ENCODE data around the gene LSM14B.

Gene LSM14B

DNA sequence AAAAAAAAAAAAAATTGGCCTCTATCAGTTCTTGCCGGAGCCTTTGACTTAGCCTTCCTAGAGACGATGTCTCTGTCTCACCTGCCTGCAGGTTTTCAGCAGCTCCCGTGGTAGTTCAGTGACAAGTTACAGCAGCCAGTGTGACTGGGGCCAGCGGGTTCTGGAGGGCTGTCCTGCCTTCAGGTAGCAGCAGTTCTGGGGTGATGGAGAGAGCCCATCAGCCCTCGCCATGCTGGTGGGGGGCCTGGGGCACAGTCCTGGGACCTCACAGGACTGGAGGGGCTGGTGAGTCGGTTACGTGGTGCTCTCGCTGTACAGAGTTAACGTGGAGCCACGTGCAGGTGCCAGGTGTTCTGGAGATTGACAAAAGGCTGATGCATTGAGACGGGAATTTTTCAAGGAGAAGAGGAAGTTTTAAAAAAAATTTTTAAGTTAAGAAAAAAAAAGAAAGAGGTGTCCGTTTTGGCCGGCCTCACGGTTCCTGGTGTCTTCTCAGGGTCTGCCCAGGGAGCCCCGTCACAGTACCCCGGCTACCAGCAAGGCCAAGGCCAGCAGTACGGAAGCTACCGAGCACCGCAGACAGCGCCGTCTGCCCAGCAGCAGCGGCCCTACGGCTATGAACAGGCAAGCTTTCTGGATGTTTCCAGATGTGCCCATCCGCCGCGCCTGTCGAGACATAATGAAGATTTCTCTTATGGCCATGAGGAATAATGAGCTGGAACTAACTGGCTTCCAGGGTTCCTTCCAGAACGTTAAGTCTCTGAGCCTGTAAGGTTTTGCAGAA lies 51.9 kb downstream of the LSM14B start:
- no peaks in the 10 kb centered on the region for H3K27me3 ChIP-seq (ENCODE audit: control insufficient read depth, insufficient read depth, low read length)
- no peak overlapping the region for H3K4me3 ChIP-seq (ENCODE audit: low read depth, low read length)
- TF ChIP-seq, protein P1, sequence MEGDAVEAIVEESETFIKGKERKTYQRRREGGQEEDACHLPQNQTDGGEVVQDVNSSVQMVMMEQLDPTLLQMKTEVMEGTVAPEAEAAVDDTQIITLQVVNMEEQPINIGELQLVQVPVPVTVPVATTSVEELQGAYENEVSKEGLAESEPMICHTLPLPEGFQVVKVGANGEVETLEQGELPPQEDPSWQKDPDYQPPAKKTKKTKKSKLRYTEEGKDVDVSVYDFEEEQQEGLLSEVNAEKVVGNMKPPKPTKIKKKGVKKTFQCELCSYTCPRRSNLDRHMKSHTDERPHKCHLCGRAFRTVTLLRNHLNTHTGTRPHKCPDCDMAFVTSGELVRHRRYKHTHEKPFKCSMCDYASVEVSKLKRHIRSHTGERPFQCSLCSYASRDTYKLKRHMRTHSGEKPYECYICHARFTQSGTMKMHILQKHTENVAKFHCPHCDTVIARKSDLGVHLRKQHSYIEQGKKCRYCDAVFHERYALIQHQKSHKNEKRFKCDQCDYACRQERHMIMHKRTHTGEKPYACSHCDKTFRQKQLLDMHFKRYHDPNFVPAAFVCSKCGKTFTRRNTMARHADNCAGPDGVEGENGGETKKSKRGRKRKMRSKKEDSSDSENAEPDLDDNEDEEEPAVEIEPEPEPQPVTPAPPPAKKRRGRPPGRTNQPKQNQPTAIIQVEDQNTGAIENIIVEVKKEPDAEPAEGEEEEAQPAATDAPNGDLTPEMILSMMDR (IDR thresholded peaks at IDR 0.05): no peak
- H3K4me1 ChIP-seq: no peaks in the 10 kb centered on the region
- no peak overlapping the region for H2AFZ ChIP-seq
- H3K27ac ChIP-seq: no peak overlapping the region
- H3K79me2 ChIP-seq: no peaks in the 10 kb centered on the region
- H3K36me3 ChIP-seq (ENCODE audit: control insufficient read depth, insufficient read depth, low read length): no peaks in the 10 kb centered on the region
- H3K4me2 ChIP-seq (ENCODE audit: low read length): no peak overlapping the region
- no peak overlapping the region for H3K9ac ChIP-seq
- no peaks in the 10 kb centered on the region for H3K9me3 ChIP-seq (ENCODE audit: control insufficient read depth, low read length)

DNA sequence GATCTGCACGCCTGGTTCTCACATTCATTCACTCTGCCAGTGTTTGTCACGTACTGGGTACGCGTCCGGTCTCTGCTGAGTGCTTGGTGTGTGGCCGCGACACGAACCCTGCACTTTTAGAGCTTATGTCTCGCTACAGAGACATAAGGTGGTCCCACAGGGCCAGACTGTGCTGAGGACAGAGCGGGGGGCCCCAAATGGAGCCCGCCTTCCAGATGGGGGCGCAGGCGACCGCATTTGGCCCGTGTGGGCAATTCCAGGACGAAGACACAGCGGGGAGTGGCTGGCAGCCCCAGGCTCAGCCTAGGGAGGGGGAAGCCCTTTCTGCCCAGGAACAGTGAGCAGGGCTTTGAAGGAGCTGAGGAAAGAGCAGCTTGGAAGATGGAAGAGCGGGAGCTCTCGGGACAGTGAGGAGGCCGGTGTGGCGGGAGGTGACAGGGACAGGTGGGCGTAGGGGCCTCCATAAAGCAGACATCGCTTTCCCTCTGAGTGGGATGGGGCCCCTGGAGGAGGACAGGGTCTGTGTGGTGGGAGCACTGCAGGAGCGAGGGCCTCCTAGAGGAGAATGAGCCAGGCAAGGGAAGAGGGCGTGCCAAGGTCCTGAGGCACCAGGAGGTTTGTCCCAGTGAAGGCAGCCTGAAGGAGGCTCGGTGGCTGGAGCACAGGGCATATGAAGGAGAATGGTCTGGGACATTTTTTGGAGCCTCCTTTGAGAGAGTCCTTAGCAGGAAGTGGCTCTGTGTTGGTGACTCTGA lies 52.8 kb downstream of the LSM14B start:
- no peak overlapping the region for H3K27ac ChIP-seq
- H3K36me3 ChIP-seq (ENCODE audit: control insufficient read depth, insufficient read depth, low read length): no peaks in the 10 kb centered on the region
- TF ChIP-seq, protein P1 (IDR thresholded peaks at IDR 0.05): no peak

DNA sequence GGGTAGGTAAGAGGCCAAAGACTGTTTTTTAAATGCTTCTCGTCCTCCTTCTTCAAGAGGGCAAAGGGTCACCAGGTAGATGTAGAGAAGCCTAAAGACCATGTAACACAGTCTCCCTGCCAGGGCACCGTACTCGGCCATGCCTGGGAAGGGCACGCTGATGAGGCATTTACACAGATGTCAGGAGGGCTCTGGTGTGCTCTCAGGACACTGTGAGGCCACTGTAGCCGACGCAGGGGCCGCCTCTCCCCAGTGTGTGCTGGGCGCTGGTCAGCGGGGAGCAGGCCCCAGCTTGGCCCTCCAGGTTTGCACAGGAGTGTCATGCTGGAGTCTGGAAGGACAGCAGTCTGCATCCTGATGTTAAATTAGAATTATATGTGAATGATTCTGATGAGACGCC lies 53.4 kb downstream of the LSM14B start:
- Histone ChIP-seq H3K9me3 (ENCODE audit: control insufficient read depth, low read length) (no peaks in the 10 kb centered on the region), H3K4me2 (ENCODE audit: low read length) (no peak overlapping the region), H3K27ac (no peak overlapping the region), H3K4me3 (ENCODE audit: low read depth, low read length) (no peak overlapping the region), H3K4me1 (no peaks in the 10 kb centered on the region), H3K36me3 (ENCODE audit: control insufficient read depth, insufficient read depth, low read length) (no peaks in the 10 kb centered on the region), H2AFZ (no peak overlapping the region), H3K27me3 (ENCODE audit: control insufficient read depth, insufficient read depth, low read length) (no peaks in the 10 kb centered on the region), H3K9ac (no peak overlapping the region), H3K79me2 (no peaks in the 10 kb centered on the region)
- TF ChIP-seq, protein P1 (IDR thresholded peaks at IDR 0.05): no peak

More for the DNA sequence above, 52.8 kb downstream of the LSM14B start:
- Histone ChIP-seq H3K79me2 (no peaks in the 10 kb centered on the region), H3K4me1 (no peaks in the 10 kb centered on the region), H2AFZ (no peak overlapping the region), H3K9me3 (ENCODE audit: control insufficient read depth, low read length) (no peaks in the 10 kb centered on the region), H3K4me3 (ENCODE audit: low read depth, low read length) (no peak overlapping the region), H3K4me2 (ENCODE audit: low read length) (no peak overlapping the region), H3K27me3 (ENCODE audit: control insufficient read depth, insufficient read depth, low read length) (no peaks in the 10 kb centered on the region), H3K9ac (no peak overlapping the region)

DNA sequence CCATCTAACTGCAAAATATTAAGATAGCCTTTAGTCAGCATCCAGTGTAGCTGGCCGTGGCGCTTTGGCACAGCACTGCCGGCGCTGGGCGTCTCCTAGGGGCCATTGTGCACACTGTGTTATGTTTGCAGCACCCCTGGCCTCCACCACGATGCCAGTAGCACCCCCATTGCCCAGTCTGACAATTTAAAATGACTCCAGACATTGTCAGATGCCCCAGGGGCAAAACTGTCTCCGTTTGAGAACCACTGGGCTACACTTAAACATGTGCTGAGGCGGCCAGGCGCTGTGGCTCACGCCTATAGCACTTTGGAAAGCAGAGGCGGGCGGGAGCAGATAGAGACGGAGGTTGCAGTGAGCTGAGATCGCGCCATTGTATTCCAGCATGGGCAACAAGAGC lies 54.6 kb downstream of the LSM14B start:
- Histone ChIP-seq H3K27me3 (ENCODE audit: control insufficient read depth, insufficient read depth, low read length) (no peaks in the 10 kb centered on the region), H3K27ac (no peak overlapping the region), H3K9me3 (ENCODE audit: control insufficient read depth, low read length) (no peaks in the 10 kb centered on the region), H3K4me1 (no peaks in the 10 kb centered on the region), H3K9ac (no peak overlapping the region), H3K4me3 (ENCODE audit: low read depth, low read length) (no peak overlapping the region), H3K79me2 (no peaks in the 10 kb centered on the region), H3K4me2 (ENCODE audit: low read length) (no peak overlapping the region), H3K36me3 (ENCODE audit: control insufficient read depth, insufficient read depth, low read length) (no peaks in the 10 kb centered on the region), H2AFZ (no peak overlapping the region)
- TF ChIP-seq, protein P1 (IDR thresholded peaks at IDR 0.05): no peak
